GM12875 (cell line): ENCODE data around the gene MAFF.

ENCODE experiments used
- H3K4me3 ChIP-seq: one replicate; pipeline ENCODE4 v1.5.1; 2011; ENCODE audit warnings: low read depth, low read length, control low read depth
- TF ChIP-seq, protein P1 (sequence below): IDR thresholded peaks from 2 replicates; pipeline ENCODE4 v1.5.1; 2011; ENCODE audit warnings: low read depth, mild to moderate bottlenecking, control low read depth, inconsistent platforms, low read length, moderate library complexity, borderline replicate concordance; ENCODE audit not compliant: insufficient read depth

MAFF gene

GRCh38 chr22:38220653-38221386 is 19.0 kb downstream of the MAFF start:
- no peak overlapping the region for H3K4me3 ChIP-seq
- TF ChIP-seq, protein P1, sequence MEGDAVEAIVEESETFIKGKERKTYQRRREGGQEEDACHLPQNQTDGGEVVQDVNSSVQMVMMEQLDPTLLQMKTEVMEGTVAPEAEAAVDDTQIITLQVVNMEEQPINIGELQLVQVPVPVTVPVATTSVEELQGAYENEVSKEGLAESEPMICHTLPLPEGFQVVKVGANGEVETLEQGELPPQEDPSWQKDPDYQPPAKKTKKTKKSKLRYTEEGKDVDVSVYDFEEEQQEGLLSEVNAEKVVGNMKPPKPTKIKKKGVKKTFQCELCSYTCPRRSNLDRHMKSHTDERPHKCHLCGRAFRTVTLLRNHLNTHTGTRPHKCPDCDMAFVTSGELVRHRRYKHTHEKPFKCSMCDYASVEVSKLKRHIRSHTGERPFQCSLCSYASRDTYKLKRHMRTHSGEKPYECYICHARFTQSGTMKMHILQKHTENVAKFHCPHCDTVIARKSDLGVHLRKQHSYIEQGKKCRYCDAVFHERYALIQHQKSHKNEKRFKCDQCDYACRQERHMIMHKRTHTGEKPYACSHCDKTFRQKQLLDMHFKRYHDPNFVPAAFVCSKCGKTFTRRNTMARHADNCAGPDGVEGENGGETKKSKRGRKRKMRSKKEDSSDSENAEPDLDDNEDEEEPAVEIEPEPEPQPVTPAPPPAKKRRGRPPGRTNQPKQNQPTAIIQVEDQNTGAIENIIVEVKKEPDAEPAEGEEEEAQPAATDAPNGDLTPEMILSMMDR: no peak

- H3K4me3 ChIP-seq: no peak overlapping the region
- TF ChIP-seq, protein P1: no peak
Measured at GRCh38 chr22:38221407-38221806, 19.6 kb downstream of the MAFF start.

- H3K4me3 ChIP-seq: no peak overlapping the region
- TF ChIP-seq, protein P1: no peak
Measured at GRCh38 chr22:38221908-38222796, 20.4 kb downstream of the MAFF start.

- TF ChIP-seq, protein P1: no peak
- no peak overlapping the region for H3K4me3 ChIP-seq
Measured at GRCh38 chr22:38222797-38223119, 21.0 kb downstream of the MAFF start.

DNA sequence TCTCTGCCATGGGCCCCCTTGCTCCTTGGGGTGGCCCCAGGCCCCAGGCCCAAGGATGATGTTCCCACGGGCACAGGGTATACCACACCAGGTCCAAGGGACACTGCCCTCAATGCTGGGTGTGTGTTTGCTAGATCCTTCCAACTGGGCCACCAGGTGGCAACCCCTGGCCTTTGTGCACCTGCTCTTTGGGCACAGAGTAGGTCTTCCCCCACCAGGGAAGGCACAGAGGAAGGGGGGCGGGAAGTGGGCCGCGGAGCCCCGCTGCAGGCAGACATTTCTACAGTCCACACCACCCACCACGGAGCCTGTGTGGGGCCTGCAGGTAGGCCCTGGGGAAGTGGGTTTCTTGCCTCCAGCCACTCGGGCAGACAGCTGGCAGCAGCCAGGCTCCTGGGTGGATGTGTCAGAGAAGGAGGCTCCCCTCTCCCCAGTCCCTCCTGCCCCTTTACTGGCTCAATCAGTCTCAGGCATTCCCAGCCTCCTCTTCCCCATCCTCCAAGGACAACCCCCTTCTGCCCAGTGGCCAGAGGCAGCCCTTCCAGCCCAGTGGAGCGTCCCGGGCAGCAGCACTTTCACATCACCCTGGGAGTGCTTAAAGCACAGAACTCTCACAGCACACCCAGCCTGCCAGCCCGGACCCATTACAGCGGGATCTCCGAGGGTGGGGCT is 21.6 kb downstream of the MAFF start:
- no peak overlapping the region for H3K4me3 ChIP-seq
- TF ChIP-seq, protein P1: 0 out of 2 replicates have a peak, but pooled peaks have one; percentile 2

DNA sequence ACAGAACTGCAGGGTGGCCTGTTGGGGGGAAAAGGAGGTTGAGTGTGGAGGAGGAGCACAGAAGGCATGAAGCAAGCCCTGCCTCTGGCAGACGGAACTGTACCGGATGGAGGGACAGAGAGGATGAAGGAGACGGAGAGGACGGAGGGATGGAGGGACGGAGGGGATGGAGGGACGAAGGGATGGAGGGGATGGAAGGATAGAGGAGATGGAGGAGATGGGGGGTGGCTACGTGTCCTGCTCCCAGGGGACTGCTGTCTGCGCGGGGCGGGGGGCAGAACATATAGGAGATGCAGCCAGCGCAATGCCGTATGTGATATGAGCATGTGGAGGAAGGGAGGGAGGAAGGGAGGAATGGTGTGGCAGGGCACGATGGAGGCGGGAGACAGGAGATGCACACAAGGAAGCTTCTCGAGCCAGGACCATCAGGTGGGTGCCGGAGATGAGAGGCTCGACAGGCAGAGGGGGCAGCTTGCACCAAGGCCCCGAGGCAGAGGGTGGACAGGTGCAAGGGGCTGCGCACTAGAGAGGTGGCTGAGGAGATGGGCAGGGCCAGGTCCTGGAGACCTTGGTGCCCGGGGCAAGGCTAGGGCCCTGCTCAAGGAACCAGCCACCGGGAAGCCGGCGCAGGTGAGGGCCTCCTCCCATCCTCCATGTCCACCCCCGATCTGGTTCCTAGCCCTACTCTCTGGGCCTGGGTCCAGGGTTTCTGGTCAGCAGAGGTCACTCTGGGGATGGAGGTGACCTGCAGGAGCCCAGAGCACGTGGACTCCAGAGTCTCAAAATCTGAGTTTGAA is 25.3 kb downstream of the MAFF start:
- H3K4me3 ChIP-seq: no peak overlapping the region
- TF ChIP-seq, protein P1: no peak
